HepG2 (cell line): ENCODE measurements around the gene IFT80. TPM values are rescaled to one million over a fixed set of nuclear protein-coding genes. Genes with fewer than 3 reads are reported as not detected.
A peak's percentile ranks its signal among the peaks of the same experiment; 100 is the strongest.

Experiments
- EP300 ChIP-seq, 3 experiments: sonication (generic) in 1 of 3; formaldehyde crosslinking in 1 of 3; IDR thresholded peaks; 2 replicates each; pipeline versions ENCODE4 v1.5.1 to v1.6.1; 2011 to 2020; ENCODE audit warnings: low read depth in 2 of 3, low read length in 2 of 3, borderline replicate concordance in 1 of 3, improper control_type of control experiment in 1 of 3, mild to moderate bottlenecking in 1 of 3, missing genetic modification reagents in 1 of 3, moderate library complexity in 1 of 3
- FIP1L1 ChIP-seq: fragments of 200-400 bp; formaldehyde crosslinking; IDR thresholded peaks from 2 replicates; pipeline ENCODE4 v1.6.1; 2018; ENCODE audit warnings: low read depth, mild to moderate bottlenecking, low read length, moderate library complexity, borderline replicate concordance; ENCODE audit not compliant: insufficient read depth
- FOXK1 ChIP-seq: sonication (generic); formaldehyde crosslinking; IDR thresholded peaks from 2 replicates; pipeline ENCODE4 v1.4.0; 2020; ENCODE audit warnings: low read depth, missing genetic modification reagents, borderline replicate concordance
- HES4 ChIP-seq: sonication (generic); formaldehyde crosslinking; IDR thresholded peaks from 2 replicates; pipeline ENCODE4 v1.9.0; 2021; ENCODE audit warnings: mild to moderate bottlenecking, missing genetic modification reagents, borderline replicate concordance
- ISX ChIP-seq: sonication (generic); formaldehyde crosslinking; conservative IDR thresholded peaks from 2 replicates; pipeline ENCODE4 v1.5.0; 2020; ENCODE audit warnings: missing genetic modification reagents
- MYC ChIP-seq: sonication (generic); formaldehyde crosslinking; IDR thresholded peaks from 2 replicates; pipeline ENCODE4 v1.9.0; 2021; ENCODE audit warnings: missing genetic modification reagents, borderline replicate concordance
- NR3C1 ChIP-seq: sonication (generic); formaldehyde crosslinking; IDR thresholded peaks from 2 replicates; pipeline ENCODE4 v1.4.0; 2020; ENCODE audit warnings: missing genetic modification reagents
- REXO4 ChIP-seq: sonication (generic); formaldehyde crosslinking; IDR thresholded peaks from 2 replicates; pipeline ENCODE4 v1.8.0; 2022; ENCODE audit warnings: missing genetic modification reagents, mild to moderate bottlenecking, borderline replicate concordance
- RFX3 ChIP-seq: IDR thresholded peaks from 2 replicates; pipeline ENCODE4 v1.6.1; 2016; ENCODE audit warnings: missing biosample characterization, missing genetic modification reagents
- RORA ChIP-seq: sonication (generic); formaldehyde crosslinking; IDR thresholded peaks from 2 replicates; pipeline ENCODE4 v1.5.0; 2020; ENCODE audit warnings: mild to moderate bottlenecking, missing genetic modification reagents, moderate library complexity
- SAFB2 ChIP-seq: sonication (generic); formaldehyde crosslinking; IDR thresholded peaks from 2 replicates; pipeline ENCODE4 v1.5.1; 2020; ENCODE audit warnings: missing genetic modification reagents, low read depth, mild to moderate bottlenecking, borderline replicate concordance
- SMAD1 ChIP-seq: sonication (generic); formaldehyde crosslinking; IDR thresholded peaks from 2 replicates; pipeline ENCODE4 v1.4.0; 2020; ENCODE audit warnings: missing genetic modification reagents, low read depth, mild to moderate bottlenecking, borderline replicate concordance
- SSRP1 ChIP-seq: IDR thresholded peaks from 2 replicates; pipeline ENCODE4 v1.6.1; 2016; ENCODE audit warnings: control low read depth
- ZFP82 ChIP-seq: sonication (generic); formaldehyde crosslinking; IDR thresholded peaks from 2 replicates; pipeline ENCODE4 v1.5.1; 2020; ENCODE audit warnings: mild to moderate bottlenecking, missing genetic modification reagents, borderline replicate concordance
- ZMYM2 ChIP-seq: sonication (generic); formaldehyde crosslinking; IDR thresholded peaks from 2 replicates; pipeline ENCODE4 v1.8.0; 2022; ENCODE audit warnings: mild to moderate bottlenecking, missing genetic modification reagents
- ZNF264 ChIP-seq: sonication (generic); formaldehyde crosslinking; IDR thresholded peaks from 2 replicates; pipeline ENCODE4 v1.4.0; 2020; ENCODE audit warnings: missing genetic modification reagents
- ZNF552 ChIP-seq: sonication (generic); formaldehyde crosslinking; IDR thresholded peaks from 2 replicates; pipeline ENCODE4 v1.9.0; 2022; ENCODE audit warnings: missing genetic modification reagents, mild to moderate bottlenecking, borderline replicate concordance
- ZNF598 ChIP-seq: sonication (generic); formaldehyde crosslinking; IDR thresholded peaks from 2 replicates; pipeline ENCODE4 v1.5.1; 2020; ENCODE audit warnings: mild to moderate bottlenecking, missing genetic modification reagents, borderline replicate concordance
- ZNF841 ChIP-seq: sonication (generic); formaldehyde crosslinking; IDR thresholded peaks from 2 replicates; pipeline ENCODE4 v1.8.1; 2023; ENCODE audit warnings: missing genetic modification reagents, borderline replicate concordance
- ZSCAN21 ChIP-seq: sonication (generic); formaldehyde crosslinking; IDR thresholded peaks from 2 replicates; pipeline ENCODE4 v1.8.0; 2022; ENCODE audit warnings: mild to moderate bottlenecking, missing genetic modification reagents, moderate library complexity, borderline replicate concordance
- polyA plus RNA-seq, 8 experiments: library from polyadenylated mRNA; depleted of rRNA in 3 of 8; stranded (reverse) in 7 of 8; unstranded in 1 of 8; fragments of >200 nt; fragmentation: Illumina TruSeq in 4 of 8; extraction: Trizol in 4 of 8; gene quantifications; 2 replicates each; pipeline versions ENCODE4 v1.2.1 to v1.2.3, GENCODE V29; 2011 to 2016; ENCODE audit warnings: low read depth in 4 of 8, missing spikeins in 1 of 8, mixed read lengths in 1 of 8; ENCODE audit not compliant: insufficient read depth in 1 of 8
- total RNA-seq, 5 experiments: library from RNA; depleted of rRNA; stranded (reverse); fragments of >200 nt; fragmentation: Illumina TruSeq; extraction: Trizol; gene quantifications; 2 replicates each; pipeline ENCODE4 v1.2.3, GENCODE V29; 2016; ENCODE audit warnings: low read depth in 1 of 5
- TF ChIP-seq, protein P1 (sequence below): sonication (generic); formaldehyde crosslinking; IDR thresholded peaks from 2 replicates; pipeline ENCODE4 v1.5.1; 2020; ENCODE audit warnings: missing genetic modification reagents, mild to moderate bottlenecking, borderline replicate concordance
- TF ChIP-seq, protein P2 (sequence below), 2 experiments: sonication (generic) in 1 of 2; formaldehyde crosslinking in 1 of 2; IDR thresholded peaks; 2 replicates each; pipeline versions ENCODE4 v1.4.0 to v1.6.1; 2018 to 2020; ENCODE audit warnings: missing genetic modification reagents in 2 of 2, borderline replicate concordance in 1 of 2, low read depth in 1 of 2, mild to moderate bottlenecking in 1 of 2, missing biosample characterization in 1 of 2
- TF ChIP-seq, protein P3 (sequence below): sonication (generic); formaldehyde crosslinking; IDR thresholded peaks from 2 replicates; pipeline ENCODE4 v1.8.0; 2022; ENCODE audit warnings: mild to moderate bottlenecking, missing genetic modification reagents, borderline replicate concordance

The IFT80 gene
- total and polyA plus RNA-seq, 2 of the 13 experiments (the other 11 are each of a cell fraction or from before 2014, with no cell fraction given): 11.4 to 15.7 TPM

DNA sequence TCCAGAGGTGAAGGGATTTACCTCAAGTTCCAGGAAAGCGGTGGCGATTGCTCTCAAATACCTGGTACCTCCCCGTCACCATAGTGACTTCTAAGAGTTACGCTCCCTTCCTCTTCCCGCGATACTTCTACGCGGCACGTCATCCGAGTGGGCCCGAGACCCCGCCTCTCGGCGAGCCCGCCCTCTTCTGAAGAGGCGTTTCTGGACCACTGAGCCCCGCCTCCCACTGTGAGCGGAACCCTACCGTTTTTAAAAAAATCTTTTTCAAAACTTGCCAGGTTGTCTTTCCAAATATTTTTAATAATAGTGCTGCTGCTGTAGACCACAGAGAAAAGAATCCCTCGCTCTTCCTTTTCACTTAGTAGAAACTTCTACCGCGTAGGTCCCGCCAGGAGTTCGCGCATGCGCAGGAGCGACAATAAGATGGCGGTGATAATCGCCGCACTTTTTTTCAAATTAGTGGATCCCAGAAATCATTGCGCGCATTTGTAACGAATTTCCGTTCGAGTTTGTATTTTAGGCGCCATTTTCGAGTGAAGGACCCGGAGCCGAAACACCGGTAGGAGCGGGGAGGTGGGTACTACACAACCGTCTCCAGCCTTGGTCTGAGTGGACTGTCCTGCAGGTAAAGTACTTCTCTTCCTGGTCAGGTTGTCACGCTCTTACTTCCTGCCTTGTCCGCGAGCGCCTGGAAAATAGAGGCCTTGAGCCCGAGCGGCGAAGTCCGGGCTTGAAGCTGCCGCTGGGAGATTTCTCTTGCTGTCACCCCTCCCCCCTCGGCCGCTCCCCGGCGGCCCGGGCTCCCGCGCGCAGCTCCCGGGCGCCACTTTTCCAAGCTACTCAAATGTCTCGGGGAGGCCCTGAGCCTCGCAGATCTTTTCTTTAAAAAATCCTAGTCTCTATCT, at the start of gene IFT80, which contains the start of gene SMC4 (continued):
- no peak for TF ChIP-seq ZNF552 (CRISPR knock-in tag)
- no peak for TF ChIP-seq NR3C1 (CRISPR knock-in tag)
- no peak for TF ChIP-seq SMAD1 (CRISPR knock-in tag)
- TF ChIP-seq SSRP1 (CRISPR knock-in tag): no peak
- TF ChIP-seq ZFP82 (CRISPR knock-in tag): peak; percentile 57; the same call in 1 of the 2 replicates
- TF ChIP-seq, protein P1, sequence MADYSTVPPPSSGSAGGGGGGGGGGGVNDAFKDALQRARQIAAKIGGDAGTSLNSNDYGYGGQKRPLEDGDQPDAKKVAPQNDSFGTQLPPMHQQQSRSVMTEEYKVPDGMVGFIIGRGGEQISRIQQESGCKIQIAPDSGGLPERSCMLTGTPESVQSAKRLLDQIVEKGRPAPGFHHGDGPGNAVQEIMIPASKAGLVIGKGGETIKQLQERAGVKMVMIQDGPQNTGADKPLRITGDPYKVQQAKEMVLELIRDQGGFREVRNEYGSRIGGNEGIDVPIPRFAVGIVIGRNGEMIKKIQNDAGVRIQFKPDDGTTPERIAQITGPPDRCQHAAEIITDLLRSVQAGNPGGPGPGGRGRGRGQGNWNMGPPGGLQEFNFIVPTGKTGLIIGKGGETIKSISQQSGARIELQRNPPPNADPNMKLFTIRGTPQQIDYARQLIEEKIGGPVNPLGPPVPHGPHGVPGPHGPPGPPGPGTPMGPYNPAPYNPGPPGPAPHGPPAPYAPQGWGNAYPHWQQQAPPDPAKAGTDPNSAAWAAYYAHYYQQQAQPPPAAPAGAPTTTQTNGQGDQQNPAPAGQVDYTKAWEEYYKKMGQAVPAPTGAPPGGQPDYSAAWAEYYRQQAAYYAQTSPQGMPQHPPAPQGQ (CRISPR knock-in tag): no peak
- no peak for TF ChIP-seq RORA (CRISPR knock-in tag)
- TF ChIP-seq, protein P2, sequence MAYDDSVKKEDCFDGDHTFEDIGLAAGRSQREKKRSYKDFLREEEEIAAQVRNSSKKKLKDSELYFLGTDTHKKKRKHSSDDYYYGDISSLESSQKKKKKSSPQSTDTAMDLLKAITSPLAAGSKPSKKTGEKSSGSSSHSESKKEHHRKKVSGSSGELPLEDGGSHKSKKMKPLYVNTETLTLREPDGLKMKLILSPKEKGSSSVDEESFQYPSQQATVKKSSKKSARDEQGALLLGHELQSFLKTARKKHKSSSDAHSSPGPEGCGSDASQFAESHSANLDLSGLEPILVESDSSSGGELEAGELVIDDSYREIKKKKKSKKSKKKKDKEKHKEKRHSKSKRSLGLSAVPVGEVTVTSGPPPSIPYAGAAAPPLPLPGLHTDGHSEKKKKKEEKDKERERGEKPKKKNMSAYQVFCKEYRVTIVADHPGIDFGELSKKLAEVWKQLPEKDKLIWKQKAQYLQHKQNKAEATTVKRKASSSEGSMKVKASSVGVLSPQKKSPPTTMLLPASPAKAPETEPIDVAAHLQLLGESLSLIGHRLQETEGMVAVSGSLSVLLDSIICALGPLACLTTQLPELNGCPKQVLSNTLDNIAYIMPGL (CRISPR knock-in tag; IDR thresholded peaks at IDR 0.05; ENCODE audit: borderline replicate concordance in 1 of 2, low read depth in 1 of 2): no peak
- no peak for TF ChIP-seq ZNF841
- no peak for TF ChIP-seq SAFB2 (CRISPR knock-in tag)
- no peak for TF ChIP-seq ZNF598 (CRISPR knock-in tag)
- TF ChIP-seq MYC: no peak
- TF ChIP-seq ZMYM2 (CRISPR knock-in tag): no peak
- TF ChIP-seq ISX (CRISPR knock-in tag): no peak
- 0 out of 4 replicates have a peak, but pooled peaks of 1 of the 2 experiments have one; percentile 21 for TF ChIP-seq EP300 (IDR thresholded peaks at IDR 0.05; ENCODE audit: low read depth in 2 of 2, low read length in 2 of 2)
- TF ChIP-seq EP300 (CRISPR knock-in tag; IDR thresholded peaks at IDR 0.05; ENCODE audit: borderline replicate concordance): no peak; the same call in 1 of the 2 replicates
- TF ChIP-seq REXO4 (CRISPR knock-in tag): no peak
- peak; percentile 72 for TF ChIP-seq RFX3 (CRISPR knock-in tag)
- TF ChIP-seq, protein P3, sequence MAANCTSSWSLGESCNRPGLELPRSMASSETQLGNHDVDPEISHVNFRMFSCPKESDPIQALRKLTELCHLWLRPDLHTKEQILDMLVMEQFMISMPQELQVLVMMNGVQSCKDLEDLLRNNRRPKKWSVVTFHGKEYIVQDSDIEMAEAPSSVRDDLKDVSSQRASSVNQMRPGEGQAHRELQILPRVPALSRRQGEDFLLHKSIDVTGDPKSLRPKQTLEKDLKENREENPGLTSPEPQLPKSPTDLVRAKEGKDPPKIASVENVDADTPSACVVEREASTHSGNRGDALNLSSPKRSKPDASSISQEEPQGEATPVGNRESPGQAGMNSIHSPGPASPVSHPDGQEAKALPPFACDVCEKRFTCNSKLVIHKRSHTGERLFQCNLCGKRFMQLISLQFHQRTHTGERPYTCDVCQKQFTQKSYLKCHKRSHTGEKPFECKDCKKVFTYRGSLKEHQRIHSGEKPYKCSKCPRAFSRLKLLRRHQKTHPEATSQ: no peak
- no peak for TF ChIP-seq ZNF264 (CRISPR knock-in tag)
- TF ChIP-seq FOXK1 (CRISPR knock-in tag): no peak; the same call in 1 of the 2 replicates
- TF ChIP-seq FIP1L1: 0 out of 2 replicates have a peak, but pooled peaks have one; percentile 27
- no peak for TF ChIP-seq HES4 (CRISPR knock-in tag)
- TF ChIP-seq ZSCAN21 (CRISPR knock-in tag): no peak
